ENCODE data around the gene RNF183. TPM values are rescaled to one million over a fixed set of nuclear protein-coding genes. Genes with fewer than 3 reads are reported as not detected.

The RNF183 gene
- total and polyA plus RNA-seq, 2 donors from 2014 or later, result 3.6 to 8.1 TPM

GRCh38 chr9:113289091-113289490, 14.1 kb downstream of the RNF183 start:
- Histone ChIP-seq H3K4me3 (ENCODE audit: low read length in 3 of 3) (no peak overlapping the region), H3K4me1 (ENCODE audit: control insufficient read depth in 2 of 3, insufficient read depth in 2 of 3, low read depth in 1 of 3, low read length in 3 of 3) (no peaks in the 10 kb centered on the region), H3K27ac (ENCODE audit: low read depth in 2 of 2, low read length in 2 of 2) (no peak overlapping the region), H3K36me3 (ENCODE audit: control insufficient read depth in 2 of 3, insufficient read depth in 3 of 3, low read length in 3 of 3) (peaks cover 20 to 73% (median 46%) of the 10 kb centered on the region in 3 donors), H3K9ac (ENCODE audit: low read length in 3 of 3) (no peak overlapping the region), H3K27me3 (ENCODE audit: control insufficient read depth, insufficient read depth, low read length) (no peaks in the 10 kb centered on the region), H3K9me3 (ENCODE audit: control insufficient read depth in 2 of 3, insufficient read depth in 1 of 3, low read length in 3 of 3) (no peaks in the 10 kb centered on the region)
- FAIRE-seq (no peak), DNase-seq (no peak)
- intact Hi-C loops (cut with DNase I), result no loop called here
- TF ChIP-seq CTCF (IDR thresholded peaks at IDR 0.05; ENCODE audit: borderline replicate concordance, extremely low read depth, insufficient read depth), result no peak

GRCh38 chr9:113281356-113281755, 21.8 kb downstream of the RNF183 start:
- Histone ChIP-seq H3K27me3 (ENCODE audit: control insufficient read depth, insufficient read depth, low read length) (no peaks in the 10 kb centered on the region), H3K9ac (ENCODE audit: low read length in 3 of 3) (no peak overlapping the region), H3K4me3 (ENCODE audit: low read length in 3 of 3) (no peak overlapping the region), H3K4me1 (ENCODE audit: control insufficient read depth in 2 of 3, insufficient read depth in 2 of 3, low read depth in 1 of 3, low read length in 3 of 3) (no peaks in the 10 kb centered on the region), H3K36me3 (ENCODE audit: control insufficient read depth in 2 of 3, insufficient read depth in 3 of 3, low read length in 3 of 3) (peaks cover 27 to 59% (median 34%) of the 10 kb centered on the region in 3 donors), H3K9me3 (ENCODE audit: control insufficient read depth in 2 of 3, insufficient read depth in 1 of 3, low read length in 3 of 3) (no peaks in the 10 kb centered on the region), H3K27ac (ENCODE audit: low read depth in 2 of 2, low read length in 2 of 2) (no peak overlapping the region)
- DNase-seq (no peak), FAIRE-seq (no peak)
- intact Hi-C loops (cut with DNase I), result no loop called here
- no peak for TF ChIP-seq CTCF (IDR thresholded peaks at IDR 0.05; ENCODE audit: borderline replicate concordance, extremely low read depth, insufficient read depth)

GRCh38 chr9:113278840-113279239, 24.3 kb downstream of the RNF183 start:
- Histone ChIP-seq H3K4me3 (ENCODE audit: low read length in 3 of 3) (no peak overlapping the region), H3K9ac (ENCODE audit: low read length in 3 of 3) (no peak overlapping the region), H3K27ac (ENCODE audit: low read depth in 2 of 2, low read length in 2 of 2) (no peak overlapping the region), H3K27me3 (ENCODE audit: control insufficient read depth, insufficient read depth, low read length) (no peaks in the 10 kb centered on the region), H3K4me1 (ENCODE audit: control insufficient read depth in 2 of 3, insufficient read depth in 2 of 3, low read depth in 1 of 3, low read length in 3 of 3) (peaks cover 0 to 3% (median 2%) of the 10 kb centered on the region in 3 donors), H3K9me3 (ENCODE audit: control insufficient read depth in 2 of 3, insufficient read depth in 1 of 3, low read length in 3 of 3) (no peaks in the 10 kb centered on the region), H3K36me3 (ENCODE audit: control insufficient read depth in 2 of 3, insufficient read depth in 3 of 3, low read length in 3 of 3) (peaks cover 16 to 43% (median 27%) of the 10 kb centered on the region in 3 donors)
- intact Hi-C loops (cut with DNase I), result no loop called here
- DNase-seq, result no peak
- no peak for TF ChIP-seq CTCF (IDR thresholded peaks at IDR 0.05; ENCODE audit: borderline replicate concordance, extremely low read depth, insufficient read depth)
- FAIRE-seq, result no peak

Data from kidney (tissue), 14 donors.